NCI-H748 treated with DMSO at 0.1 percent for 48 hours (cell line): Measurements from ENCODE around the gene LINC00237.

Source experiments
- DNase-seq: peaks from one replicate; lab custom pipeline; 2025; lab: John Stamatoyannopoulos, UW

The LINC00237 gene

GRCh38 chr20:21106171-21107017, at the start of gene LINC00237:
TSS of gene LINC00237 (minus strand) at chr20:21106358.
- DNase-seq, result no peak

DNA sequence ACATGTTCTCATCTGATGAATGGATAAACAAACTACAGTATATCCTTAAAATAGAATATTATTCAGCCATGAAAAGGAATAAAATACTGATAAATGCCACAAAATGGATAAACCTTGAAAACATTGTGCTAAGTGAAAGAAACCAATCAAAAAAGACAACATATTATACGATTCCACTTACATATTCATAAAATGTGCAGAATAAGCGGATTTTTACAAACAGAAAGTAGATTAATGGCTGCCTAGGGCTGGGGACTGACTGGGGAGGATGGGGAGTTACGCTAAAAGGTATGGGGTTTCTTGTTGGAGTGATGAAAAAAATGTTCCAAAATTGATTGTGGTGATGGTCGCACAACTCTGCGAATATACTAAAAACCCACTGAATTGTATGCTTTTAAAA, 49.1 kb upstream of the LINC00237 start:
- no peak for DNase-seq

- no peak for DNase-seq
Observed at GRCh38 chr20:21154692-21155091, 48.5 kb upstream of the LINC00237 start.

GRCh38 chr20:21151791-21152190, 45.6 kb upstream of the LINC00237 start:
- DNase-seq, result no peak

GRCh38 chr20:21149344-21149743, 43.2 kb upstream of the LINC00237 start:
- no peak for DNase-seq

GRCh38 chr20:21147593-21147992, 41.4 kb upstream of the LINC00237 start:
- no peak for DNase-seq

DNA sequence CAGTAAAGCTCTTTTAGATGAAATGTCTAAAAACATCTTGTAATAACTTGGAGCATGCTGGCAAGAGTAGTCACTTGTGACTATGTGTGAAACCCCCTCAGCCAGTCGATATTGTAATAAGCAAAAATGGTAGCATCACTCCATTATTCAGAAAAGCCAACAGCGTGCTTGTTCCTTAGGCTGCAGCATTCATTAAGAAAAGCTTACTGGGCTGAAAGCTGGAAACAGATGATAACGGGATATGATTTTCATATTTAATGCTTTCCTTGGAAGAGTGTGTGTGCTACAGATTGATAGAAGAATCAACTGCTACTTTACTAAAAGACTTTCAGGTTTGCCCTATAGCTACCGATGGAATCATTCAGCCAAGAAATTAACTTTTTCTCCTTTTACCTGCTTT, 40.1 kb upstream of the LINC00237 start:
- no peak for DNase-seq

DNA sequence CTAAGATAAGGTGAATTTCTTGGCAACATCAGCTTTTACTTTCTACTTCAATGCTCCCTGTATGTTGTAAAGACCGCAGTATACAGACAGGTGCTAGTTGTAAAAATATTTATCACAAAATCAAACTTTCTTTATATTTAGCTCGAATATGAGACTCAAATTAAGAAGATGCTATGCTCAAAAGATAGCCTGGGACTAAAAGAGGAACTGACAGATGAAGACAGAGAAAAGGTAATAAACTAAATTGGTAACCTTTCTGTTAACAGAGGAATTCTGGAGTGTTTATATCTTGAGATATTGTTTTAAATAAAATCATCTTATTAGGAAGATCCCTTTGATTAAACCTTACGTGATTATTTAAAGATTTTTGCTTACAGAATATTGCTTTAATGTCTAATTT, 39.3 kb upstream of the LINC00237 start:
- no peak for DNase-seq

- DNase-seq, result no peak
Observed at GRCh38 chr20:21143194-21143890, 37.2 kb upstream of the LINC00237 start.

- no peak for DNase-seq
Observed at GRCh38 chr20:21141825-21142224, 35.7 kb upstream of the LINC00237 start.

DNA sequence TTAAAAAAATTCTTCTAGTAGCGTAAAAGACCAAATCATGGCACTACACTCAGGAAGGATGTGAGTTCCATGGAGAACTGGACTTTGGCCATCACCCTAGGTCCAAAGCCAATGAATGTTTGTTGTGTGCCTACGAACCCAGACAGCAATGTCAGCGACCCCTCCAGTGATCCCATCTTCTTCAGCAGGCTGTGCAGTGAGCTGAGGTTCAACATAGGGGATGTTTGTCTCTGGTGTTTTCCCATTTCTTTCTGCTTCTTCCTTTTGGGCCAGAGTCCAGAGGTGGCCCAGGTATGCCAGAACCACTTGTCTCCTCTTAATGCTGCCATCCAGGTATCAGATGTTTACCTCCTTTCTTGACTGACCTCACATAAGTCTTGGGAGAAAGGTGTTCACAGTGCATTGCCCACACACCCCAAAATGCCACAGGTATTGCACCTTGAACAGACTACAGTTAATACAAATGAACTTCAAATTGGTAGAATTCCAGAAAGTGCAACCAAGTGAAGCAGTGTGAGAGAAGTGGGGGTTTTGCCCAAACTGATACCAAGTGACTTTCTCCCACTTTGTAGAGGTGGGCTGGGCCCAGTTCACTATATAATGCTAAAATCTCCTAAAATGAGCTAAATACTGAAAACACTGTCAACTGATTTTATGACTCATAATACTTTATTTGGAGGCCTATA, 33.9 kb upstream of the LINC00237 start:
- DNase-seq, result no peak

DNA sequence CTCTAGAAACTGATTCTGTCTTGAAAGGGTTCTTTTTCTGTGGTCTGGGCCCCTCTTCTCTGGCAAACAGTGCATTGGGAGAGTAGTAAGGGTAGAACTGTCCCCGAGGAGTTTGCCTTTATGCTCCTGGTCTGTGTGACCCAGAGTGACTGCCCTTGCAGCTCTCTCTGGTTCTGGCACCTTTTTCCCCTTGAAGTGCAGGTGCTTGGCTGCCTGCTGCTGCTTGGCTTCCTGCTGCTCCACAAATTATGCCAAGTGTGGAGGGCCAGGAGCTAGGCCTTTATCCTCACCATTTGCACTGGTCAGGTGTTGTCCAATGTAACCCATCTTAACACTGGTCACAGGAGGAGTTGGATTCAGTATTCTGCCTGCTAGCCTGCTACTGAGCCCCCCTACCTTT, 30.9 kb upstream of the LINC00237 start:
- no peak for DNase-seq

DNA sequence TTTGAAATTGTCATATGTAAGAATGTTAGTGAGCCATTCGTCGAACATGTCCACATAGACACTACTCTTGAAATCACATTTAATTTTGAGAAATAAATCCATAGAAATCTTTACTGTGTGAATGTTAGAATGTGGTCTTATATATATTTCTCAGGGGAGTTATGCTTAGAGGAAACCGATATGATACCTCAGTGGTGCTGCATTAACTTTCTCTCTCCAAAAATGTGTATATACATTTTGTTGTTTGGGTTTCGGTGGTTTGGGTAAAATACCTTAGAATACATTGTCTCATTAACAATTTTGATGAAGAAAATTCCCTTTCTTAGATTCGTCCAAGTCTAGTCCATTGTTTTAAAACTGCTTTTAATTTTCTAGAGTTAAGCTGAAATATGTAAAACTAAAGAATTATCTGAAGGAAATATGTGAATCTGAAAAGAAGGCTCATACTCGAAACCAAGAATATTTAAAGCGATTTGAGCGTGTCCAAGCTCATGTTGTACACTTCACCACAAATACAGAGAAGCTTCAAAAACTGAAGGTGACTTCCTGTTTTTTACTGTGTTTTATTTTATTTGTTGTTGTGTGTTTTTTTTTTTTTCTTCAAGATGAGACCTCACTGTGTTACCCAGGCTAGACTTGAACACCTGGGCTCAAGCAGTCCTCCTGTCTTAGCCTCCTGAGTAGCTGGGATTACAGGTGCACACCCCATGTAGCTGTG, 30.0 kb upstream of the LINC00237 start:
- no peak for DNase-seq

- no peak for DNase-seq
Observed at GRCh38 chr20:21134883-21135493, 28.8 kb upstream of the LINC00237 start.

DNA sequence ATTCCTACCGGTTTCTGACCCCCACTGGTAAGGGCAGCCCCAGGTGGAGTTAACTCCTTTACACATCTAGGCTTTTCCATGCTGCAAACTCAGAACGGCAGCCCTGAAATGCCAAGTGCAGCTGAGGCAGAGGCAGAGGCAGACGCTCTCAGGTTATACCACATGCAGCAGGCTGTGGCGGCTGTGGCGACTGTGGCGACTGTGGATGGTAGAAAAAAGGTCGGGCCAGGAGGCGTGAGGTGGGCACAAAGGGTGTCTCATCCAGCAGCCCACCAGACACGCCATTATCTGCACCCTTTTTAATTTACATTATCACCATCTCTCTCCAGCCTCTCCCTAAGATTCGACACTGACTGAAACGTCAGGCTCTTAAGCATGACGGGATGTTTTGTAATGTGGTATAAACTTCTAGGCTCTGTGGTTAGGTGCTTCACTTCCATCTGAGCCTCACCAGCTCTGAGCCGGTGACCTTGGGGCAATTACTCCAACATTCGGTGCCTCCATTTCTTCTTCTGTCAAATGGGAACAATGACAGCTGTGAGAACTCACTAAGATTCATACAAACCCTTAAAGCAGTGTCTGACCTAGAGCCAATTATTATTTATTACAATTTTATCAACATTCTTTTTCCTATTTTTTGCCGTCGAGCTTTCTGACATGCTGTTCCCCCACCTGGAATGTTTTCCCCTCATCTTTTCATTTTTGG, 27.9 kb upstream of the LINC00237 start:
- DNase-seq, result no peak

DNA sequence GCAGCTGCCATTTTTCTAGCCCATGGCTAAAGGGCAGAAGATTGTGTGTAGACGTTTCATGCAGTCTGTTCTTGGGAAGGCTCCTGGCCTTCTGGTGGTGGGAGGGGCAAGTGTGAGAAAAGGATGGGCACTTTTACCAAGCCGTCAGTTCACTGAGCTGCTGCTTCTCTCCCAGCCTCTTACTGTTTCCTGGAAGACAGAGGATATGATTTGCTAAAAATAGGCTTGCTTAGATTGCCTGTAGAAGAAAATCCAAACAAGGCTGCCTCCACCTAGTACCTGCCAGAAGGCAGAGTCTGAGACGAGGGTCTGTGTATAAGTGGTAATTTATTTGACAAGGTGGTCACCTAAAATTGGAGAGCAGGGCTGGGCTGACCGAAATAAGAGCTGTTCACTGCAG, 27.2 kb upstream of the LINC00237 start:
- DNase-seq, result no peak

DNA sequence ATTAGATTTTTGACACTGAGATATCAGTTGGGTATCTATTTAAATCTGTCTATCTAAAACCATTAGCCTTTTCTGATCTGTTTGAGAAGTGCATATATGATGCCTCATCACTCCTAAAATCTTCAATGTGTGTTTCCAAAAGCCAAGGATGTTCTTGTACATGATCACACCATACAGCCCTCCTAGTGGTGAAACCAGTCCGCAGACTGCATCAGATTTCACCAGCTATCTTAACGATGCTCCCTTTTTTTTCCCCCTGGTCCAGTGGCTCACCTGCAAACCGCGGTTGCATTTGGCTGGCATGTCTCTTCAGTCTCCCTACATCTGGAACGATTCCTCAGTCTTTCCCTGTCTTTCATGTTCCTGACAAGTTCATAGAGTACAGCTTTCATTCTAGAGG, 23.7 kb upstream of the LINC00237 start:
- DNase-seq, result no peak

DNA sequence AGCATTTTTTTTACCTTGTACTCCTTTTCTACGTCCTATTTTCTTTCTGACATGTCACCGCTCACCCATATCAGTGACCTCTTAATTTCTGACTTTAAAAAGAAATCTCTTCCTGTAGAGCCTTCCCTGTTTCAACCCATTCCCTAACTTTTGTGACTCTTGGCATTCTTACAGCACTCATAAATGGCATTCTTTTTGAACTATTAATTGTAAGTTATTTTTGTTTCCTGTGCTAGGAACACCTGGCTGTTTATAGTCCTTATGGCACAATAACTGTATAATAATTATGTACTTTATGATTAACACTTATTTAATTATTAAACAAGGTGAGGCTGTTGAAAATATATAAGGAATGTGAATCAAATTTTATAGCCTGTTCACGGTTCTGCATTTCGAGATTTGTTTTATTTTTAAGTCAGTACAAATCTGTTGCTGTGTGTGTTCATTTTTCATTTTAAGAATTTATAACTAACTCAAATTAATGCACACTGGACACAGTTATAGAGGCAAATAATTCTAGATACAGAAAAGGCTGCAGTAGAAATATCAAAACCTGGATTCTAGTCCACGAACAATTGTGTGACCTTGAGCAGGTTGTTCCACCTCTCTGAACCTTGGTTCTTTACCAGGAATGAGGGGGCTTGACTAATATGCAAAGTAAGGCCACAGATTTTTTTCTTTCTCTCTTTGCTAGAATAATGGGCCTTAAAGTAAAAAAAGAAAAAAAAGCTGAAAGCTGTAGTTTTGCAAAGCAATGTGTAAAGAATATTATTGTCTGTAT, 21.2 kb upstream of the LINC00237 start:
- DNase-seq, result no peak

- no peak for DNase-seq
Observed at GRCh38 chr20:21126581-21126870, 20.4 kb upstream of the LINC00237 start.

GRCh38 chr20:21125849-21126580, 19.9 kb upstream of the LINC00237 start, which contains the start of gene KIZ:
TSS of gene KIZ (plus strand) at chr20:21126082. CDS start at chr20:21126116, 34 bp downstream.
- peak; percentile 96 for DNase-seq
